HepG2 (cell line): ENCODE measurements around the gene PRM3. TPM values are rescaled to one million over a fixed set of nuclear protein-coding genes. Genes with fewer than 3 reads are reported as not detected.
A peak's percentile ranks its signal among the peaks of the same experiment; 100 is the strongest.

Source experiments
- ATAC-seq: fragments of 200-7000 bp; cut with Tn5 transposase; 3 replicates; pipeline ENCODE4 v1.9.1; 2020; ENCODE audit warnings: mild to moderate bottlenecking, moderate library complexity
- BruUV-seq: library from RNA; stranded (reverse); fragments of 400-500 nt; replicated peaks from 2 replicates; lab custom pipeline; 2021; lab: Mats Ljungman, UMichigan
- CTCF ChIA-PET: fragments of 300-600 bp; formaldehyde crosslinking; extraction: SDS; loops from one replicate; lab custom pipeline; 2021; ENCODE audit warnings: low total read pairs, inconsistent platforms, low intra/inter-chr PET ratio; lab: Yijun Ruan, JAX
- POLR2A ChIA-PET: fragments of 350-600 bp; sonication (Branson Sonifier 250); formaldehyde crosslinking; loops from one replicate; lab custom pipeline; 2020; ENCODE audit warnings: antibody characterized with exemption, inconsistent platforms; lab: Yijun Ruan, JAX
- DNase-seq: peaks from one replicate; pipeline ENCODE4 v3.0.0-alpha.2; 2015; ENCODE audit warnings: low spot score
- FAIRE-seq: peaks from 3 replicates; lab custom pipeline; 2011; peaks lifted over from hg19 to GRCh38; lab: Jason Lieb, UNC
- H2AFZ ChIP-seq: one replicate; pipeline ENCODE4 v1.6.1; 2011; ENCODE audit warnings: low read length, inconsistent platforms
- H3K27ac ChIP-seq: fragments of 300-600 bp; 3 replicates; pipeline ENCODE4 v1.8.0; 2011; ENCODE audit warnings: mixed run types, mild to moderate bottlenecking, mixed read lengths, low read length, inconsistent platforms; ENCODE audit not compliant: insufficient read depth; ENCODE audit errors: extremely low read length
- H3K27me3 ChIP-seq, 2 experiments: fragments of 200-600 bp in 1 of 2; 2 replicates in 1 of 2; 3 replicates in 1 of 2; pipeline versions ENCODE4 v1.6.0 to v1.8.0; 2011; ENCODE audit warnings: low read length in 2 of 2, mild to moderate bottlenecking in 2 of 2, moderate library complexity in 2 of 2, inconsistent platforms in 1 of 2; ENCODE audit not compliant: insufficient read depth in 2 of 2, control insufficient read depth in 1 of 2
- H3K36me3 ChIP-seq, 2 experiments: fragments of 200-600 bp in 1 of 2; replicated peaks in 1 of 2; 2 replicates in 1 of 2; 3 replicates in 1 of 2; pipeline versions ENCODE4 v1.5.1 to v1.8.0; 2011; ENCODE audit warnings: low read length in 2 of 2, inconsistent platforms in 1 of 2; ENCODE audit not compliant: insufficient read depth in 2 of 2, control insufficient read depth in 1 of 2
- H3K4me1 ChIP-seq: 2 replicates; pipeline ENCODE4 v1.5.1; 2012; ENCODE audit warnings: low read length, inconsistent platforms; ENCODE audit not compliant: insufficient read depth
- H3K4me2 ChIP-seq: 2 replicates; pipeline ENCODE4 v1.6.0; 2011; ENCODE audit warnings: low read depth, low read length, inconsistent platforms
- H3K4me3 ChIP-seq, 3 experiments: fragments of 200-600 bp in 1 of 3; sonication (generic), shearing (Covaris generic) in 1 of 3; replicated peaks in 1 of 3; 2 replicates each; pipeline ENCODE4 v1.5.1; 2011 to 2016; ENCODE audit warnings: low read length in 3 of 3, inconsistent platforms in 2 of 3, low read depth in 2 of 3, mild to moderate bottlenecking in 2 of 3, control low read depth in 1 of 3, mixed read lengths in 1 of 3; ENCODE audit not compliant: insufficient read depth in 1 of 3
- H3K79me2 ChIP-seq: one replicate; pipeline ENCODE4 v1.6.1; 2011; ENCODE audit warnings: low read length, inconsistent platforms; ENCODE audit not compliant: insufficient read depth
- H3K9ac ChIP-seq: 2 replicates; pipeline ENCODE4 v1.6.0; 2011; ENCODE audit warnings: mild to moderate bottlenecking, low read depth, low read length, inconsistent platforms; ENCODE audit not compliant: insufficient read depth
- H3K9me3 ChIP-seq: 2 replicates; pipeline ENCODE4 v1.5.1; 2012; ENCODE audit warnings: mild to moderate bottlenecking, low read length
- H4K20me1 ChIP-seq: 2 replicates; pipeline ENCODE4 v1.6.0; 2011; ENCODE audit warnings: inconsistent platforms, mild to moderate bottlenecking, low read length, moderate library complexity; ENCODE audit not compliant: insufficient read depth
- ETV5 ChIP-seq: IDR thresholded peaks from 2 replicates; pipeline ENCODE4 v1.6.1; 2018; ENCODE audit warnings: missing biosample characterization, missing genetic modification reagents, inconsistent platforms, borderline replicate concordance
- HMG20A ChIP-seq: IDR thresholded peaks from 2 replicates; pipeline ENCODE4 v1.6.1; 2016; ENCODE audit warnings: borderline replicate concordance
- KDM1A ChIP-seq: IDR thresholded peaks from 2 replicates; pipeline ENCODE4 v1.6.1; 2016; ENCODE audit warnings: missing compliant biosample characterization
- MAX ChIP-seq: IDR thresholded peaks from 2 replicates; pipeline ENCODE4 v1.6.1; 2012; ENCODE audit warnings: inconsistent platforms
- MNT ChIP-seq: fragments of 450-650 bp; IDR thresholded peaks from 2 replicates; pipeline ENCODE4 v1.6.1; 2016
- ONECUT2 ChIP-seq: sonication (generic); formaldehyde crosslinking; IDR thresholded peaks from 2 replicates; pipeline ENCODE4 v1.4.0; 2020; ENCODE audit warnings: missing genetic modification reagents
- RCOR2 ChIP-seq: IDR thresholded peaks from 2 replicates; pipeline ENCODE4 v1.6.1; 2016; ENCODE audit warnings: missing biosample characterization, missing genetic modification reagents
- SKIL ChIP-seq: sonication (generic); formaldehyde crosslinking; IDR thresholded peaks from 2 replicates; pipeline ENCODE4 v1.8.0; 2022; ENCODE audit warnings: missing genetic modification reagents, mild to moderate bottlenecking, moderate library complexity, borderline replicate concordance
- TP53 ChIP-seq: sonication (generic); formaldehyde crosslinking; conservative IDR thresholded peaks from 2 replicates; pipeline ENCODE4 v1.4.0; 2020; ENCODE audit warnings: missing genetic modification reagents
- ZBTB33 ChIP-seq: sonication (generic); formaldehyde crosslinking; IDR thresholded peaks from 2 replicates; pipeline ENCODE4 v1.4.0; 2020; ENCODE audit warnings: missing genetic modification reagents
- ZFP41 ChIP-seq: sonication (generic); formaldehyde crosslinking; IDR thresholded peaks from 2 replicates; pipeline ENCODE4 v1.4.0; 2020; ENCODE audit warnings: mild to moderate bottlenecking, missing genetic modification reagents, borderline replicate concordance
- ZFY ChIP-seq: sonication (generic); formaldehyde crosslinking; IDR thresholded peaks from 2 replicates; pipeline ENCODE4 v1.4.0; 2020; ENCODE audit warnings: missing genetic modification reagents
- ZMYM3 ChIP-seq: sonication (generic); formaldehyde crosslinking; IDR thresholded peaks from 2 replicates; pipeline ENCODE4 v1.5.1; 2020; ENCODE audit warnings: mild to moderate bottlenecking, missing genetic modification reagents
- ZNF576 ChIP-seq: sonication (generic); formaldehyde crosslinking; IDR thresholded peaks from 2 replicates; pipeline ENCODE4 v1.4.0; 2020; ENCODE audit warnings: mild to moderate bottlenecking, missing genetic modification reagents
- ZNF629 ChIP-seq: sonication (generic); formaldehyde crosslinking; conservative IDR thresholded peaks from 2 replicates; pipeline ENCODE4 v1.5.0; 2020; ENCODE audit warnings: missing genetic modification reagents
- ZSCAN22 ChIP-seq: sonication (generic); formaldehyde crosslinking; IDR thresholded peaks from 2 replicates; pipeline ENCODE4 v1.4.0; 2020; ENCODE audit warnings: mild to moderate bottlenecking, missing genetic modification reagents
- WGBS: methylation state at CpG from one replicate; pipeline ENCODE4 v1.1.6; 2017; ENCODE audit warnings: low lambda C conversion rate; 5-methylcytosine and 5-hydroxymethylcytosine counted together
- in situ Hi-C: cut with HindIII; loops from 2 replicates; pipeline ENCODE4 v1.10.0; 2017; ENCODE audit warnings: low pct_unique_long_range_greater_than_20kb; ENCODE audit not compliant: extremely low pct_ligation_motif_present
- intact Hi-C: fragments of 100-400 bp; cut with micrococcal nuclease; formaldehyde crosslinking; loops from one replicate; pipeline ENCODE4 v1.10.0; 2022; ENCODE audit not compliant: unreplicated experiment
- polyA plus RNA-seq, 8 experiments: library from polyadenylated mRNA; depleted of rRNA in 3 of 8; stranded (reverse) in 7 of 8; unstranded in 1 of 8; fragments of >200 nt; fragmentation: Illumina TruSeq in 4 of 8; extraction: Trizol in 4 of 8; gene quantifications; 2 replicates each; pipeline versions ENCODE4 v1.2.1 to v1.2.3, GENCODE V29; 2011 to 2016; ENCODE audit warnings: low read depth in 4 of 8, missing spikeins in 1 of 8, mixed read lengths in 1 of 8; ENCODE audit not compliant: insufficient read depth in 1 of 8
- total RNA-seq, 5 experiments: library from RNA; depleted of rRNA; stranded (reverse); fragments of >200 nt; fragmentation: Illumina TruSeq; extraction: Trizol; gene quantifications; 2 replicates each; pipeline ENCODE4 v1.2.3, GENCODE V29; 2016; ENCODE audit warnings: low read depth in 1 of 5

The PRM3 gene
- total and polyA plus RNA-seq, 2 of the 13 experiments (the other 11 are each of a cell fraction or from before 2014, with no cell fraction given): not detected

GRCh38 chr16:11264155-11264832, 9.1 kb downstream of the PRM3 start:
- Histone ChIP-seq H3K4me3 (no peak overlapping the region), H3K79me2 (no peaks in the 10 kb centered on the region), H3K9me3 (peaks cover 5% of the 10 kb centered on the region; the same call in 1 of the 2 replicates), H3K9ac (no peak overlapping the region), H4K20me1 (no peaks in the 10 kb centered on the region), H3K4me1 (peaks cover 88% of the 10 kb centered on the region), H3K27me3 (no peaks in the 10 kb centered on the region; a peak in 1 of 5 replicates), H3K36me3 (no peaks in the 10 kb centered on the region), H2AFZ (no peak overlapping the region), H3K4me2 (no peak overlapping the region), H3K27ac (no peak overlapping the region)
- intact Hi-C loops: no loop called here
- POLR2A ChIA-PET: interaction anchor here (1.0 to 2.3 kb wide), 2 partner anchors 8 to 48 kb away, joined by 4 to 9 read pairs; partner anchors contain the start of gene SOCS1
- in situ Hi-C loops: no loop called here
- no peak for TF ChIP-seq TP53 (CRISPR knock-in tag)
- 0 out of 2 replicates have a peak, but pooled peaks have one; percentile 60 for TF ChIP-seq RCOR2 (CRISPR knock-in tag)
- TF ChIP-seq ZFY: no peak
- TF ChIP-seq MNT: 0 out of 2 replicates have a peak, but pooled peaks have one; percentile 1
- TF ChIP-seq ZSCAN22 (CRISPR knock-in tag): no peak
- peak; percentile 25; the same call in 1 of the 2 replicates for TF ChIP-seq MAX
- no peak for TF ChIP-seq HMG20A (CRISPR knock-in tag)
- peak; percentile 89 for TF ChIP-seq ZNF629 (CRISPR knock-in tag)
- TF ChIP-seq ZMYM3 (CRISPR knock-in tag): peak; percentile 88
- TF ChIP-seq SKIL (CRISPR knock-in tag): no peak
- TF ChIP-seq ZBTB33: no peak
- no peak for TF ChIP-seq ZNF576
- TF ChIP-seq ONECUT2 (CRISPR knock-in tag): no peak
- 0 out of 2 replicates have a peak, but pooled peaks have one; percentile 13 for TF ChIP-seq KDM1A (CRISPR knock-in tag)
- TF ChIP-seq ZFP41: 0 out of 2 replicates have a peak, but pooled peaks have one; percentile 37
- peak; percentile 37; the same call in 1 of the 2 replicates for TF ChIP-seq ETV5 (CRISPR knock-in tag)
- CTCF ChIA-PET: no interaction called here
- ATAC-seq: no peak
- WGBS: 62% methylated on average over 9 of the region's 9 CpGs
- BruUV-seq: no TSS peak
- no peak for DNase-seq
- no peak for FAIRE-seq
